Measurements from ENCODE around the gene HDAC11.

DNA sequence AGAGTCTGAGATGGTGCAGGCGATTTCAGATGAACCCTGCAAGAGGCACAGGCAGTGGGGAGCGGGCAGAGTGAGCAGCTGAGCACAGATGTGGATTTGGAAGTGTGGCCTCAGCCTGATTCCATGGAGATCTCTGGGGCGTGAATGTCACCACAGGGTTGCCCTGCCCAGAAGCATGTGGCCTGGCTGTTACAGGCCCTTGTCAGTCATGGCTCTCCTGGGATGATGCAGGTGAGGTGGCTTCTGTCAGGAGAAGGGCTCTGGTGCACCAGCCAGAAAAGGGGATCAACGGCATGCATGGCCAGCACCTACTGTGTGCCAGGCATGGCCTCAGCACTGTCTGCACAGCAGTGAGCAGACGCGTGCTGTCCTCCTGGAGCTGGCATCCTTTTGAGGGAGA is 11.9 kb downstream of the HDAC11 start:
- TF ChIP-seq NFIC (IDR thresholded peaks at IDR 0.05; ENCODE audit: low read depth, low read length) (no peak), CTCF (IDR thresholded peaks at IDR 0.05 in 2 of 3, conservative IDR thresholded peaks at IDR 0.05 in 1 of 3; ENCODE audit: control insufficient read depth in 2 of 3, extremely low read depth in 1 of 3, insufficient read depth in 1 of 3, low read depth in 3 of 3, low read length in 3 of 3) (no peak)
